NB4 (cell line): ENCODE results near the gene ZNF487.

Experiments
- CTCF ChIP-seq: IDR thresholded peaks from one replicate; pipeline ENCODE4 v1.5.1; 2012; ENCODE audit warnings: low read depth, low read length
- MAX ChIP-seq: IDR thresholded peaks from 2 replicates; pipeline ENCODE4 v1.6.1; 2011; ENCODE audit warnings: low read depth, low read length
- MYC ChIP-seq: IDR thresholded peaks from 2 replicates; pipeline ENCODE4 v1.6.1; 2011; ENCODE audit warnings: low read depth, low read length
- POLR2A ChIP-seq: IDR thresholded peaks from 2 replicates; pipeline ENCODE4 v1.6.1; 2011; ENCODE audit warnings: mild to moderate bottlenecking; ENCODE audit not compliant: insufficient read length; ENCODE audit errors: extremely low read depth

GRCh38 chr10:43398939-43399319, 38.0 kb upstream of the ZNF487 start:
- TF ChIP-seq CTCF (no peak), POLR2A (no peak), MAX (no peak), MYC (no peak)
